Panc1 (cell line): ENCODE results near the gene LRMDA. TPM values are rescaled to one million over a fixed set of nuclear protein-coding genes. Genes with fewer than 3 reads are reported as not detected.

Experiments
- ATAC-seq: fragments of 200-7000 bp; cut with Tn5 transposase; 2 replicates; pipeline ENCODE4 v1.9.1; 2020; ENCODE audit warnings: mild to moderate bottlenecking, moderate library complexity
- BruUV-seq: library from RNA; stranded (reverse); fragments of 400-500 nt; replicated peaks from 2 replicates; lab custom pipeline; 2021; lab: Mats Ljungman, UMichigan
- CTCF ChIA-PET: fragments of 300-600 bp; sonication (Branson Sonifier 250); formaldehyde crosslinking; loops from one replicate; lab custom pipeline; 2022; ENCODE audit warnings: antibody characterized with exemption; lab: Charles Lee
- POLR2A ChIA-PET: fragments of 300-600 bp; sonication (Branson Sonifier 250); formaldehyde crosslinking; loops from one replicate; lab custom pipeline; 2022; ENCODE audit warnings: antibody characterized with exemption; lab: Charles Lee
- DNase-seq: peaks from one replicate; pipeline ENCODE4 v3.0.0-alpha.2; 2010; ENCODE audit warnings: low read depth, low spot score
- H3K27ac ChIP-seq: 2 replicates; pipeline ENCODE4 v1.5.1; 2011; ENCODE audit warnings: mild to moderate bottlenecking, low read length, inconsistent platforms
- H3K27me3 ChIP-seq: fragments of 200-500 bp; sonication (Bioruptor generic); 2 replicates; pipeline ENCODE4 v1.6.0; 2014; ENCODE audit warnings: low read length, inconsistent platforms; ENCODE audit not compliant: control insufficient read depth, insufficient read depth
- H3K36me3 ChIP-seq: fragments of 200-500 bp; sonication (Bioruptor generic); 2 replicates; pipeline ENCODE4 v1.5.1; 2014; ENCODE audit warnings: inconsistent platforms, mild to moderate bottlenecking, low read length, moderate library complexity; ENCODE audit not compliant: control insufficient read depth, insufficient read depth
- H3K4me1 ChIP-seq: 2 replicates; pipeline ENCODE4 v1.5.1; 2011; ENCODE audit warnings: inconsistent platforms, mild to moderate bottlenecking, low read length, moderate library complexity; ENCODE audit not compliant: control insufficient read depth, insufficient read depth
- H3K4me3 ChIP-seq, 2 experiments: 2 replicates each; pipeline ENCODE4 v1.5.1; 2011 to 2012; ENCODE audit warnings: low read depth in 2 of 2, low read length in 2 of 2, mild to moderate bottlenecking in 2 of 2, inconsistent platforms in 1 of 2, moderate library complexity in 1 of 2
- H3K9me3 ChIP-seq: fragments of 200-500 bp; sonication (Bioruptor generic); 2 replicates; pipeline ENCODE4 v1.5.1; 2014; ENCODE audit warnings: low read depth, mild to moderate bottlenecking, inconsistent platforms, low read length, moderate library complexity; ENCODE audit not compliant: control insufficient read depth, insufficient read depth
- POLR2AphosphoS5 ChIP-seq: IDR thresholded peaks from 2 replicates; pipeline ENCODE4 v1.6.1; 2012; ENCODE audit warnings: mild to moderate bottlenecking, low read depth, low read length, moderate library complexity
- SIN3A ChIP-seq: IDR thresholded peaks from 2 replicates; pipeline ENCODE4 v1.6.1; 2012; ENCODE audit warnings: low read depth, mild to moderate bottlenecking, low read length, moderate library complexity, borderline replicate concordance; ENCODE audit not compliant: insufficient read depth
- TCF7L2 ChIP-seq: IDR thresholded peaks from 2 replicates; pipeline ENCODE4 v1.6.1; 2011; ENCODE audit warnings: mild to moderate bottlenecking, low read depth, low read length, inconsistent platforms
- in situ Hi-C: cut with HindIII; loops from 2 replicates; pipeline ENCODE4 v1.10.0; 2016; ENCODE audit warnings: low sequenced_read_pairs, low pct_unique_long_range_greater_than_20kb
- intact Hi-C: fragments of 100-400 bp; cut with micrococcal nuclease; formaldehyde crosslinking; loops from one replicate; pipeline ENCODE4 v1.10.0; 2022; ENCODE audit not compliant: unreplicated experiment
- total RNA-seq: library from RNA; stranded (reverse); gene quantifications from one replicate; pipeline ENCODE4 v1.2.1, GENCODE V29; 2021; ENCODE audit not compliant: unreplicated experiment
- TF ChIP-seq, protein P1 (sequence below), 2 experiments: IDR thresholded peaks; 2 replicates each; pipeline ENCODE4 v1.6.1; 2011 to 2012; ENCODE audit warnings: low read depth in 2 of 2, control low read depth in 1 of 2, low read length in 1 of 2, mild to moderate bottlenecking in 1 of 2, moderate library complexity in 1 of 2; ENCODE audit not compliant: insufficient read depth in 1 of 2
- TF ChIP-seq, protein P2 (sequence below): fragments of 450-650 bp; IDR thresholded peaks from 2 replicates; pipeline ENCODE4 v1.5.1; 2017; ENCODE audit warnings: mild to moderate bottlenecking

LRMDA gene
- total RNA-seq, 1 experiment from 2014 or later: 1.2 TPM

DNA sequence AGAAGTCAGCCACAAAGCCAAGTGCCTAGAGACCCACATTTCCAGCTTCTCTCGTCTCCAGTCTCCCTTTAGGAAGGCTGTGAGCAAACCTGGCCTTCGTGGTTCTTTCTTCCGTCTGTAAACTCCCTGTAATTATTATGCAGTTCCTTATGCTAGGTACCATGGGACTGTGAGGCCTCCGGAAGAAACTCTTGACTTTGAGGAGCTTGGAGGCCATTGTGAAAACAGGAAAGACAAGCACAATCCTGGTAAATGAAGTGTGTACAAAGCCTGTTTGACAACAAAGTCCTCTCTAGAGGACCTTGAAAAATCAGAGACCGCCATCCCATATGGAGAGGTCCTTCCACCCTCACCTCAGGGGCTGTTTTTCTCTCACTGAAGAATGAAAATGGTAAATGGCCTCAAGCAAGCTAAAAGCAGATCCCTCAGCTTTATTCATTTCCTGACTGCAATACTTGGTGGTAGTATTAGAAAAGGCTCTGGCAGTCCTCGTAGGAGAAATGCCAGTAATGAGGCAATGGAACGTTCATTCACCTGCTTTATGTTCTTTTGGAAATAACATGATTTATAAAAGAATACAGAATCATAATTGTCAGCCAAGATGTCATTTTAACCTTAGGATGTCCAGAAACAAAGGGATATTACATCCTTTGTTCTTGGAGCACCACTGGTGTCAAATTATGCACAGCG lies 926.4 kb downstream of the LRMDA start:
- intact Hi-C loops: no loop called here
- POLR2A ChIA-PET: no interaction called here
- Histone ChIP-seq H3K9me3 (no peaks in the 10 kb centered on the region), H3K4me3 (no peak overlapping the region), H3K4me1 (no peaks in the 10 kb centered on the region), H3K27me3 (no peaks in the 10 kb centered on the region; the same call in 1 of the 2 replicates), H3K36me3 (no peaks in the 10 kb centered on the region), H3K27ac (no peak overlapping the region)
- DNase-seq (no peak), ATAC-seq (no peak)
- BruUV-seq: no TSS peak
- in situ Hi-C loops: no loop called here
- CTCF ChIA-PET: no interaction called here
- TF ChIP-seq, protein P1, sequence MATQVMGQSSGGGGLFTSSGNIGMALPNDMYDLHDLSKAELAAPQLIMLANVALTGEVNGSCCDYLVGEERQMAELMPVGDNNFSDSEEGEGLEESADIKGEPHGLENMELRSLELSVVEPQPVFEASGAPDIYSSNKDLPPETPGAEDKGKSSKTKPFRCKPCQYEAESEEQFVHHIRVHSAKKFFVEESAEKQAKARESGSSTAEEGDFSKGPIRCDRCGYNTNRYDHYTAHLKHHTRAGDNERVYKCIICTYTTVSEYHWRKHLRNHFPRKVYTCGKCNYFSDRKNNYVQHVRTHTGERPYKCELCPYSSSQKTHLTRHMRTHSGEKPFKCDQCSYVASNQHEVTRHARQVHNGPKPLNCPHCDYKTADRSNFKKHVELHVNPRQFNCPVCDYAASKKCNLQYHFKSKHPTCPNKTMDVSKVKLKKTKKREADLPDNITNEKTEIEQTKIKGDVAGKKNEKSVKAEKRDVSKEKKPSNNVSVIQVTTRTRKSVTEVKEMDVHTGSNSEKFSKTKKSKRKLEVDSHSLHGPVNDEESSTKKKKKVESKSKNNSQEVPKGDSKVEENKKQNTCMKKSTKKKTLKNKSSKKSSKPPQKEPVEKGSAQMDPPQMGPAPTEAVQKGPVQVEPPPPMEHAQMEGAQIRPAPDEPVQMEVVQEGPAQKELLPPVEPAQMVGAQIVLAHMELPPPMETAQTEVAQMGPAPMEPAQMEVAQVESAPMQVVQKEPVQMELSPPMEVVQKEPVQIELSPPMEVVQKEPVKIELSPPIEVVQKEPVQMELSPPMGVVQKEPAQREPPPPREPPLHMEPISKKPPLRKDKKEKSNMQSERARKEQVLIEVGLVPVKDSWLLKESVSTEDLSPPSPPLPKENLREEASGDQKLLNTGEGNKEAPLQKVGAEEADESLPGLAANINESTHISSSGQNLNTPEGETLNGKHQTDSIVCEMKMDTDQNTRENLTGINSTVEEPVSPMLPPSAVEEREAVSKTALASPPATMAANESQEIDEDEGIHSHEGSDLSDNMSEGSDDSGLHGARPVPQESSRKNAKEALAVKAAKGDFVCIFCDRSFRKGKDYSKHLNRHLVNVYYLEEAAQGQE (IDR thresholded peaks at IDR 0.05; ENCODE audit: insufficient read depth in 1 of 2, low read depth in 2 of 2, low read length in 1 of 2): no peak
- no peak for TF ChIP-seq TCF7L2
- no peak for TF ChIP-seq SIN3A
- no peak for TF ChIP-seq POLR2AphosphoS5

DNA sequence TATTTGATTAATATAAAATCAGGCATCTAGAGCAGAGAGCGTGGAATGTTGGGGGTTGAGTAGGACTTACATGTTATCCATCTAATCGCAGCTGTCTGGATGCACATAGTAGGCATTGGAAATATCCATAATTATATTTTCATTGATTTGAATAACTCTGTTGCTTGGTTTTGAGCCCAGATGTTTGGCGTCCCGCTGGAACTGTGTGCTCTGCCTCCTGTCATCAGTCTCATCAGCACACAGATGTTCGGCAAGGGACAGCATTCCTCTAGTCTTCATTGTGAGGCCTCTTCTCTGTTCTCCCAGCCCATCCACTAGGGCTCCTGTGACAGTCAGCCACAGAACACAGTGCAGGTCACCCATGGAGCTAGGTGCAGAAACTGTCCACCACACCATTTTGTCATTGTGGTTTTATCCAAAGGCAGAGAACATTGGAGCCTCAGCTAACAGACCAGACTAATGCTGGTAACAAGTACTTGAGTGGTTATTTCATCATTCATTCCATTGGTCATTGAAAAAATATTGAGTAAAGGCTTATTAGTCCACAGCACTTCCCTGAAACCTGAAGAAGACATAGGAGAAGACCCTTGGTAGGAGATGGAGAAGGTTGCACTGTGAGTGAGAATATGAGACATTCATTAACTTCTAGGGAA lies 927.4 kb downstream of the LRMDA start:
- H3K9me3 ChIP-seq: no peaks in the 10 kb centered on the region
- no TSS peak for BruUV-seq
- CTCF ChIA-PET: no interaction called here
- H3K27ac ChIP-seq: no peak overlapping the region
- POLR2A ChIA-PET: no interaction called here
- ATAC-seq (no peak), DNase-seq (no peak)
- H3K36me3 ChIP-seq: no peaks in the 10 kb centered on the region
- H3K4me3 ChIP-seq: no peak overlapping the region
- H3K4me1 ChIP-seq: no peaks in the 10 kb centered on the region
- in situ Hi-C loops: no loop called here
- TF ChIP-seq, protein P1 (IDR thresholded peaks at IDR 0.05; ENCODE audit: insufficient read depth in 1 of 2, low read depth in 2 of 2, low read length in 1 of 2): no peak
- TF ChIP-seq POLR2AphosphoS5: no peak
- TF ChIP-seq, protein P2, sequence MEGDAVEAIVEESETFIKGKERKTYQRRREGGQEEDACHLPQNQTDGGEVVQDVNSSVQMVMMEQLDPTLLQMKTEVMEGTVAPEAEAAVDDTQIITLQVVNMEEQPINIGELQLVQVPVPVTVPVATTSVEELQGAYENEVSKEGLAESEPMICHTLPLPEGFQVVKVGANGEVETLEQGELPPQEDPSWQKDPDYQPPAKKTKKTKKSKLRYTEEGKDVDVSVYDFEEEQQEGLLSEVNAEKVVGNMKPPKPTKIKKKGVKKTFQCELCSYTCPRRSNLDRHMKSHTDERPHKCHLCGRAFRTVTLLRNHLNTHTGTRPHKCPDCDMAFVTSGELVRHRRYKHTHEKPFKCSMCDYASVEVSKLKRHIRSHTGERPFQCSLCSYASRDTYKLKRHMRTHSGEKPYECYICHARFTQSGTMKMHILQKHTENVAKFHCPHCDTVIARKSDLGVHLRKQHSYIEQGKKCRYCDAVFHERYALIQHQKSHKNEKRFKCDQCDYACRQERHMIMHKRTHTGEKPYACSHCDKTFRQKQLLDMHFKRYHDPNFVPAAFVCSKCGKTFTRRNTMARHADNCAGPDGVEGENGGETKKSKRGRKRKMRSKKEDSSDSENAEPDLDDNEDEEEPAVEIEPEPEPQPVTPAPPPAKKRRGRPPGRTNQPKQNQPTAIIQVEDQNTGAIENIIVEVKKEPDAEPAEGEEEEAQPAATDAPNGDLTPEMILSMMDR: no peak
- no peak for TF ChIP-seq TCF7L2
- TF ChIP-seq SIN3A: no peak
- intact Hi-C loops: no loop called here
- no peaks in the 10 kb centered on the region; the same call in 1 of the 2 replicates for H3K27me3 ChIP-seq
